Measurements from ENCODE around the gene ERC1. TPM values are rescaled to one million over a fixed set of nuclear protein-coding genes. Genes with fewer than 3 reads are reported as not detected.
A peak's percentile ranks its signal among the peaks of the same experiment; 100 is the strongest.

Gene ERC1
- total and polyA plus RNA-seq, 2 donors (not counting 3 experiments of a cell fraction or from before 2014, with no cell fraction given) = 11.7 to 66.1 TPM

DNA sequence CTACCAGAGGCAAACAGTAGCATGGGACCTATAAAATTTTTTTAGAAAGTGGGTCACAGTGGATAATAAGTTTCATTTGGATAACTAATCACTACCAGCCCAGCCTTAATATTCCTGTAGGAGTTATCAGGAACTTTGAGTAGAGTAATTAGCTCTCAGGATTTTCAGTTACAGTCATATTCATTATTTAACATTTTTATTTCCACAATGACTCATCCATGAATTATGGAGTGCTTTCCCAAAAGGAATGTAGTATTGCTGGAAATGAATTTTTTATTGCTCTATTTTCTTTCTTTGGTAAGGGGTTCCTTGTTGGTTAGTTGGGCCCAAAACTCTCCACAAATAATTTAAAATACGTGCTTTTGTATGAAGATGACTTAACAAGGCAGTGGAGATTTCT lies 53.7 kb downstream of the ERC1 start:
- Histone ChIP-seq H3K4me2 (ENCODE audit: insufficient read depth, low read length) (peak overlapping the region; percentile 60), H3K27ac (ENCODE audit: insufficient read depth, low read depth, low read length) (peak overlapping the region; percentile 68), H3K9me3 (replicated peaks; ENCODE audit: control insufficient read depth, insufficient read depth, low read length) (no peaks in the 10 kb centered on the region), H4K20me1 (replicated peaks; ENCODE audit: control insufficient read depth, extremely low read depth, insufficient read depth, low read length) (no peaks in the 10 kb centered on the region), H3K4me3 (replicated peaks in 1 of 3; ENCODE audit: insufficient read depth in 1 of 3, low read depth in 1 of 3, low read length in 3 of 3) (no peak overlapping the region), H2AFZ (ENCODE audit: low read depth, low read length) (no peak overlapping the region), H3K9me1 (replicated peaks; ENCODE audit: control insufficient read depth, extremely low read depth, insufficient read depth, low read length) (no peaks in the 10 kb centered on the region), H3K27me3 (ENCODE audit: control insufficient read depth in 2 of 2, insufficient read depth in 2 of 2, low read length in 2 of 2) (no peaks in the 10 kb centered on the region), H3K9ac (replicated peaks; ENCODE audit: extremely low read depth, insufficient read depth, low read length) (peak overlapping the region; percentile 4), H3K36me3 (ENCODE audit: control insufficient read depth in 2 of 2, extremely low read depth in 1 of 2, insufficient read depth in 2 of 2, low read length in 2 of 2) (no peaks in the 10 kb centered on the region), H3K79me2 (ENCODE audit: control insufficient read depth, insufficient read depth, low read length) (peaks cover 15% of the 10 kb centered on the region), H3K4me1 (ENCODE audit: control insufficient read depth, extremely low read depth, insufficient read depth, low read length) (peaks cover 49% of the 10 kb centered on the region)
- FAIRE-seq = peak; percentile 70
- ChIA-PET POLR2A (no interaction called here), CTCF (interaction anchor here (0.6 to 2.2 kb wide), 5 partner anchors 9 to 95 kb away, joined by 3 to 9 read pairs (median 3); partner anchors contain the start of genes ERC1 and RAD52)
- TF ChIP-seq POLR2AphosphoS5 (IDR thresholded peaks at IDR 0.05; ENCODE audit: insufficient read depth, low read depth, low read length) (no peak), GATA2 (IDR thresholded peaks at IDR 0.05; ENCODE audit: insufficient read depth, insufficient read length, low read depth, low read length) (no peak), EZH2 (IDR thresholded peaks at IDR 0.05; ENCODE audit: borderline replicate concordance, low read depth, low read length, severe bottlenecking) (no peak), MAX (IDR thresholded peaks at IDR 0.05; ENCODE audit: insufficient read depth, insufficient read length) (no peak), FOS (IDR thresholded peaks at IDR 0.05; ENCODE audit: borderline replicate concordance, insufficient read depth, low read length) (peak; percentile 80), JUN (IDR thresholded peaks at IDR 0.05; ENCODE audit: borderline replicate concordance, insufficient read depth, insufficient read length, low read depth) (peak; percentile 63), CTCF (IDR thresholded peaks at IDR 0.05; ENCODE audit: extremely low read depth in 1 of 2, insufficient read depth in 1 of 2, low read depth in 1 of 2, low read length in 2 of 2) (no peak), MYC (IDR thresholded peaks at IDR 0.05; ENCODE audit: low read depth, low read length) (no peak)
- DNase-seq (ENCODE audit: low read depth, low spot score) = peak; percentile 68
- dilution Hi-C loops (cut with MboI; ENCODE audit: extremely low pct_ligation_motif_present, low sequenced_read_pairs) (no loop called here), intact Hi-C loops (cut with micrococcal nuclease) (no loop called here)
- no TSS peak for BruUV-seq (replicated peaks)
